Measurements from ENCODE around the gene KPNA6. TPM values are rescaled to one million over a fixed set of nuclear protein-coding genes. Genes with fewer than 3 reads are reported as not detected.
"Not testable (repeated sequence)": the region's sequence is repeated elsewhere in the genome, so short reads cannot be mapped to it uniquely, and the experiment has no call there.

KPNA6 gene
- total RNA-seq, 2 donors from 2014 or later, result 39.8 to 57.6 TPM

- ATAC-seq (no peak), DNase-seq (no peak)
- no peaks in the 10 kb centered on the region for H3K27me3 Mint-ChIP-seq
- H3K9me3 ChIP-seq (ENCODE audit: control insufficient read depth, low read length, poor library complexity, severe bottlenecking), result no peaks in the 10 kb centered on the region
- no peak overlapping the region for H3K4me3 Mint-ChIP-seq
- peak overlapping the region; percentile 79 for H3K27ac Mint-ChIP-seq
- H3K4me1 Mint-ChIP-seq, result peaks cover 37% of the 10 kb centered on the region
- H3K36me3 Mint-ChIP-seq (ENCODE audit: low read depth), result peaks cover 2% of the 10 kb centered on the region
These were observed 29.3 kb downstream of the KPNA6 start for GRCh38 chr1:32137111-32137510.

GRCh38 chr1:32138965-32139364, 31.1 kb downstream of the KPNA6 start:
- DNase-seq (no peak), ATAC-seq (no peak)
- H3K4me1 Mint-ChIP-seq, result peaks cover 44% of the 10 kb centered on the region
- peak overlapping the region; percentile 86 for H3K27ac Mint-ChIP-seq
- H3K4me3 Mint-ChIP-seq, result no peak overlapping the region
- H3K36me3 Mint-ChIP-seq (ENCODE audit: low read depth), result peaks cover 2% of the 10 kb centered on the region
- H3K9me3 ChIP-seq (ENCODE audit: control insufficient read depth, low read length, poor library complexity, severe bottlenecking), result no peaks in the 10 kb centered on the region
- no peaks in the 10 kb centered on the region for H3K27me3 Mint-ChIP-seq

GRCh38 chr1:32142446-32143301, 34.8 kb downstream of the KPNA6 start:
- H3K36me3 Mint-ChIP-seq (ENCODE audit: low read depth), result peaks cover 2% of the 10 kb centered on the region
- H3K4me1 Mint-ChIP-seq, result peaks cover 39% of the 10 kb centered on the region
- ATAC-seq (no peak), DNase-seq (no peak)
- H3K27me3 Mint-ChIP-seq, result no peaks in the 10 kb centered on the region
- H3K27ac Mint-ChIP-seq, result no peak overlapping the region
- H3K4me3 Mint-ChIP-seq, result no peak overlapping the region
- no peaks in the 10 kb centered on the region for H3K9me3 ChIP-seq (ENCODE audit: control insufficient read depth, low read length, poor library complexity, severe bottlenecking)

GRCh38 chr1:32143302-32143695, 35.4 kb downstream of the KPNA6 start:
- ATAC-seq; DNase-seq; H3K9me3 ChIP-seq (ENCODE audit: control insufficient read depth, low read length, poor library complexity, severe bottlenecking); H3K36me3 Mint-ChIP-seq (ENCODE audit: low read depth); H3K27ac Mint-ChIP-seq; H3K4me3 Mint-ChIP-seq; H3K27me3 Mint-ChIP-seq: not testable (repeated sequence)
- H3K4me1 Mint-ChIP-seq, result peaks cover 35% of the 10 kb centered on the region

GRCh38 chr1:32144033-32144432, 36.2 kb downstream of the KPNA6 start:
- H3K9me3 ChIP-seq (ENCODE audit: control insufficient read depth, low read length, poor library complexity, severe bottlenecking), result no peaks in the 10 kb centered on the region
- H3K4me1 Mint-ChIP-seq, result peaks cover 31% of the 10 kb centered on the region
- ATAC-seq (no peak), DNase-seq (no peak)
- H3K4me3 Mint-ChIP-seq, result no peak overlapping the region
- H3K27me3 Mint-ChIP-seq, result no peaks in the 10 kb centered on the region
- no peak overlapping the region for H3K27ac Mint-ChIP-seq
- H3K36me3 Mint-ChIP-seq (ENCODE audit: low read depth), result peaks cover 6% of the 10 kb centered on the region

GRCh38 chr1:32147799-32148198, 39.9 kb downstream of the KPNA6 start:
- not testable (repeated sequence) for DNase-seq; H3K27me3 Mint-ChIP-seq; ATAC-seq; H3K4me3 Mint-ChIP-seq; H3K36me3 Mint-ChIP-seq (ENCODE audit: low read depth); H3K27ac Mint-ChIP-seq; H3K9me3 ChIP-seq (ENCODE audit: control insufficient read depth, low read length, poor library complexity, severe bottlenecking)
- H3K4me1 Mint-ChIP-seq, result peaks cover 24% of the 10 kb centered on the region

GRCh38 chr1:32150847-32151246, 43.0 kb downstream of the KPNA6 start:
- no peak for ATAC-seq
- peaks cover 5% of the 10 kb centered on the region for H3K9me3 ChIP-seq (ENCODE audit: control insufficient read depth, low read length, poor library complexity, severe bottlenecking)

GRCh38 chr1:32151319-32151787, 43.5 kb downstream of the KPNA6 start:
- H3K9me3 ChIP-seq (ENCODE audit: control insufficient read depth, low read length, poor library complexity, severe bottlenecking), result peaks cover 5% of the 10 kb centered on the region
- Mint-ChIP-seq H3K36me3 (ENCODE audit: low read depth) (peaks cover 7% of the 10 kb centered on the region), H3K27me3 (no peaks in the 10 kb centered on the region), H3K27ac (no peak overlapping the region), H3K4me3 (no peak overlapping the region), H3K4me1 (peaks cover 17% of the 10 kb centered on the region)
- DNase-seq (no peak), ATAC-seq (no peak)

More at GRCh38 chr1:32150847-32151246, 43.0 kb downstream of the KPNA6 start:
- Mint-ChIP-seq H3K4me3 (no peak overlapping the region), H3K4me1 (peaks cover 19% of the 10 kb centered on the region), H3K36me3 (ENCODE audit: low read depth) (peaks cover 7% of the 10 kb centered on the region), H3K27me3 (no peaks in the 10 kb centered on the region), H3K27ac (no peak overlapping the region)
- no peak for DNase-seq

- no peak for ATAC-seq
- Mint-ChIP-seq H3K27ac (peak overlapping the region; percentile 8), H3K4me1 (peaks cover 5% of the 10 kb centered on the region), H3K27me3 (no peaks in the 10 kb centered on the region), H3K4me3 (no peak overlapping the region), H3K36me3 (ENCODE audit: low read depth) (peaks cover 13% of the 10 kb centered on the region)
- DNase-seq, result no peak
- H3K9me3 ChIP-seq (ENCODE audit: control insufficient read depth, low read length, poor library complexity, severe bottlenecking), result no peaks in the 10 kb centered on the region
These were observed 51.3 kb downstream of the KPNA6 start for GRCh38 chr1:32159189-32159588.

- no peak for ATAC-seq
- H3K36me3 Mint-ChIP-seq (ENCODE audit: low read depth), result peaks cover 17% of the 10 kb centered on the region
- no peaks in the 10 kb centered on the region for H3K27me3 Mint-ChIP-seq
These were observed 55.5 kb downstream of the KPNA6 start for GRCh38 chr1:32163405-32163804.

GRCh38 chr1:32165633-32166032, 57.8 kb downstream of the KPNA6 start:
- not testable (repeated sequence) for H3K27me3 Mint-ChIP-seq, ATAC-seq

More at GRCh38 chr1:32163405-32163804, 55.5 kb downstream of the KPNA6 start:
- H3K9me3 ChIP-seq (ENCODE audit: control insufficient read depth, low read length, poor library complexity, severe bottlenecking), result no peaks in the 10 kb centered on the region
- Mint-ChIP-seq H3K4me1 (peaks cover under 1% of the 10 kb centered on the region), H3K4me3 (no peak overlapping the region), H3K27ac (no peak overlapping the region)
- DNase-seq, result no peak

GRCh38 chr1:32170991-32171390, 63.1 kb downstream of the KPNA6 start:
- DNase-seq (no peak), ATAC-seq (no peak)
- H3K27me3 Mint-ChIP-seq, result no peaks in the 10 kb centered on the region
- H3K36me3 Mint-ChIP-seq (ENCODE audit: low read depth), result peaks cover 9% of the 10 kb centered on the region
- no peaks in the 10 kb centered on the region for H3K9me3 ChIP-seq (ENCODE audit: control insufficient read depth, low read length, poor library complexity, severe bottlenecking)
- H3K4me3 Mint-ChIP-seq, result no peak overlapping the region
- H3K27ac Mint-ChIP-seq, result peak overlapping the region; percentile 3
- H3K4me1 Mint-ChIP-seq, result peaks cover 8% of the 10 kb centered on the region

More at GRCh38 chr1:32165633-32166032, 57.8 kb downstream of the KPNA6 start:
- DNase-seq; H3K9me3 ChIP-seq (ENCODE audit: control insufficient read depth, low read length, poor library complexity, severe bottlenecking); H3K4me1 Mint-ChIP-seq; H3K4me3 Mint-ChIP-seq; H3K27ac Mint-ChIP-seq: not testable (repeated sequence)
- H3K36me3 Mint-ChIP-seq (ENCODE audit: low read depth), result peaks cover 22% of the 10 kb centered on the region

GRCh38 chr1:32172621-32173245, 64.9 kb downstream of the KPNA6 start:
- Mint-ChIP-seq H3K4me1 (peaks cover 8% of the 10 kb centered on the region), H3K4me3 (no peak overlapping the region), H3K27me3 (no peaks in the 10 kb centered on the region), H3K36me3 (ENCODE audit: low read depth) (peaks cover 8% of the 10 kb centered on the region), H3K27ac (peak overlapping the region; percentile 65)
- no peak for DNase-seq
- no peaks in the 10 kb centered on the region for H3K9me3 ChIP-seq (ENCODE audit: control insufficient read depth, low read length, poor library complexity, severe bottlenecking)
- ATAC-seq, result no peak
